K562 (cell line): Measurements from ENCODE around the gene CD207. TPM values are rescaled to one million over a fixed set of nuclear protein-coding genes. Genes with fewer than 3 reads are reported as not detected.

Experiments used
- ATF3 ChIP-seq, 2 experiments: fragments of 450-650 bp in 1 of 2; sonication (generic) in 1 of 2; formaldehyde crosslinking in 1 of 2; IDR thresholded peaks in 1 of 2; conservative IDR thresholded peaks in 1 of 2; 2 replicates each; pipeline versions ENCODE4 v1.6.1 to v1.8.1; 2016 to 2023; ENCODE audit warnings: mild to moderate bottlenecking in 2 of 2, moderate library complexity in 2 of 2, inconsistent platforms in 1 of 2, missing genetic modification reagents in 1 of 2
- EP400 ChIP-seq: fragments of 450-650 bp; IDR thresholded peaks from 2 replicates; pipeline ENCODE4 v1.6.1; 2017; ENCODE audit warnings: antibody characterized with exemption, mild to moderate bottlenecking, moderate library complexity
- GTF3C2 ChIP-seq: IDR thresholded peaks from 3 replicates; pipeline ENCODE4 v1.6.1; 2011; ENCODE audit warnings: borderline replicate concordance, mild to moderate bottlenecking, moderate library complexity; ENCODE audit not compliant: insufficient read length; ENCODE audit errors: extremely low read depth
- JUN ChIP-seq, 2 experiments: sonication (generic) in 1 of 2; formaldehyde crosslinking in 1 of 2; IDR thresholded peaks; 2 replicates each; pipeline versions ENCODE4 v1.6.1 to v1.8.0; 2012 to 2022; ENCODE audit warnings: borderline replicate concordance in 2 of 2, mild to moderate bottlenecking in 2 of 2, improper control_type of control experiment in 1 of 2, low read depth in 1 of 2, low read length in 1 of 2, missing genetic modification reagents in 1 of 2
- JUND ChIP-seq, 2 experiments: IDR thresholded peaks; 2 replicates in 1 of 2; 3 replicates in 1 of 2; pipeline ENCODE4 v1.6.1; 2011; ENCODE audit warnings: borderline replicate concordance in 2 of 2, low read depth in 2 of 2, low read length in 2 of 2, improper control_type of control experiment in 1 of 2, missing biosample characterization in 1 of 2, missing genetic modification characterization in 1 of 2, missing genetic modification reagents in 1 of 2
- MAFK ChIP-seq: IDR thresholded peaks from 2 replicates; pipeline ENCODE4 v1.6.1; 2011; ENCODE audit warnings: low read length, improper control_type of control experiment
- NFE2 ChIP-seq: IDR thresholded peaks from 2 replicates; pipeline ENCODE4 v1.6.1; 2014; ENCODE audit warnings: antibody characterized with exemption, low read depth
- PHF8 ChIP-seq: fragments of 200-600 bp; sonication (generic); IDR thresholded peaks from 2 replicates; pipeline ENCODE4 v1.6.1; 2012; ENCODE audit warnings: mixed run types, mild to moderate bottlenecking, inconsistent platforms, low read length, moderate library complexity, borderline replicate concordance
- RB1 ChIP-seq: fragments of 450-650 bp; IDR thresholded peaks from 2 replicates; pipeline ENCODE4 v1.6.1; 2017; ENCODE audit warnings: low read depth, mild to moderate bottlenecking
- RBFOX2 ChIP-seq: fragments of 200-400 bp; formaldehyde crosslinking; IDR thresholded peaks from 2 replicates; pipeline ENCODE4 v1.6.1; 2017; ENCODE audit warnings: low read depth, mild to moderate bottlenecking, low read length, moderate library complexity
- RFX7 ChIP-seq: fragments of 250-450 bp; sonication (Bioruptor Pico); IDR thresholded peaks from 2 replicates; pipeline ENCODE4 v1.5.1; 2021; ENCODE audit warnings: mild to moderate bottlenecking
- SRSF7 ChIP-seq: fragments of 200-400 bp; formaldehyde crosslinking; optimal IDR thresholded peaks from 2 replicates; pipeline ENCODE3; 2017; ENCODE audit warnings: mild to moderate bottlenecking, low read depth, low read length
- THRA ChIP-seq: fragments of 450-650 bp; IDR thresholded peaks from 2 replicates; pipeline ENCODE4 v1.6.1; 2017; ENCODE audit warnings: mild to moderate bottlenecking, moderate library complexity
- U2AF1 ChIP-seq: fragments of 200-400 bp; formaldehyde crosslinking; optimal IDR thresholded peaks from 2 replicates; pipeline ENCODE3; 2017; ENCODE audit warnings: mild to moderate bottlenecking, low read depth, low read length, moderate library complexity
- ZNF146 ChIP-seq: IDR thresholded peaks from one replicate; pipeline ENCODE4 v1.6.1; 2018; ENCODE audit warnings: missing compliant biosample characterization; ENCODE audit not compliant: unreplicated experiment
- ZNF57 ChIP-seq: fragments of 450-650 bp; formaldehyde crosslinking; IDR thresholded peaks from 2 replicates; pipeline ENCODE4 v1.4.0; 2020; ENCODE audit warnings: mild to moderate bottlenecking, moderate library complexity
- ZNF592 ChIP-seq: fragments of 450-650 bp; IDR thresholded peaks from 2 replicates; pipeline ENCODE4 v1.6.1; 2017; ENCODE audit warnings: antibody characterized with exemption, mild to moderate bottlenecking
- ZNF668 ChIP-seq: fragments of 250-450 bp; sonication (Bioruptor Pico); IDR thresholded peaks from 2 replicates; pipeline ENCODE4 v1.8.0; 2022; ENCODE audit warnings: mild to moderate bottlenecking, inconsistent platforms
- polyA plus RNA-seq, 8 experiments: library from polyadenylated mRNA; depleted of rRNA in 4 of 8; stranded (reverse) in 5 of 8; unstranded in 3 of 8; fragments of >200 nt; fragmentation: Nextera tagmentation in 2 of 8; fragmentation: Illumina TruSeq in 1 of 8; extraction: Ambion mirVana in 2 of 8; extraction: Trizol in 1 of 8; gene quantifications; 2 replicates each; pipeline versions ENCODE4 v1.2.1 to v1.2.3, GENCODE V29; 2011 to 2014; ENCODE audit warnings: inconsistent platforms in 1 of 8, missing spikeins in 1 of 8
- total RNA-seq, 7 experiments: library from RNA; depleted of rRNA in 6 of 7; stranded (reverse); fragments of >200 nt in 6 of 7; fragmentation: Illumina TruSeq in 2 of 7; extraction: Trizol in 2 of 7; gene quantifications; 2 replicates each; pipeline versions ENCODE4 v1.2.1 to v1.2.3, GENCODE V29; 2011 to 2021; ENCODE audit warnings: low replicate concordance in 1 of 7

Gene CD207
- total and polyA plus RNA-seq, 9 of the 15 experiments (the other 6 are each of a cell fraction or from before 2014, with no cell fraction given) = not detected

- TF ChIP-seq ZNF592 (no peak), RFX7 (CRISPR knock-in tag) (no peak), MAFK (peak; percentile 97), EP400 (0 out of 2 replicates have a peak, but pooled peaks have one; percentile 17), SRSF7 (no peak), THRA (no peak), PHF8 (no peak), RB1 (no peak), ZNF146 (CRISPR knock-in tag) (no peak), ZNF668 (CRISPR knock-in tag) (no peak), GTF3C2 (no peak), JUND (IDR thresholded peaks at IDR 0.05; ENCODE audit: borderline replicate concordance, low read depth, low read length) (peak; percentile 18; the same call in 1 of the 2 replicates), JUND (tag; IDR thresholded peaks at IDR 0.05; ENCODE audit: borderline replicate concordance, low read depth, low read length) (no peak), U2AF1 (no peak), ZNF57 (no peak), JUN (IDR thresholded peaks at IDR 0.05; ENCODE audit: borderline replicate concordance, low read depth, low read length) (no peak), JUN (CRISPR knock-in tag; IDR thresholded peaks at IDR 0.05; ENCODE audit: borderline replicate concordance) (no peak), RBFOX2 (no peak), NFE2 (peak; percentile 92), ATF3 (IDR thresholded peaks at IDR 0.05) (peak; percentile 30; the same call in 1 of the 2 replicates), ATF3 (CRISPR knock-in tag; conservative IDR thresholded peaks at IDR 0.05) (no peak)
Measured at GRCh38 chr2:70868970-70869369, 33.4 kb upstream of the CD207 start (continued).
